Measurements from ENCODE around the gene JUND. TPM values are rescaled to one million over a fixed set of nuclear protein-coding genes. Genes with fewer than 3 reads are reported as not detected.
"Not testable (repeated sequence)": the region's sequence is repeated elsewhere in the genome, so short reads cannot be mapped to it uniquely, and the experiment has no call there.

Gene JUND
- total RNA-seq (75.5 TPM), polyA plus RNA-seq (ENCODE audit: insufficient read depth in 1 of 8, insufficient read length in 8 of 8, low replicate concordance in 1 of 8) (100 to 1,000 TPM in 7 of 8 donors, 10 to 100 TPM in 1; 75.1 to 178 (median 145) TPM)
- long read RNA-seq, donor 1, transcript JUND-201 (1 exons, 1,863 nt) = major isoform, 197 of 197 reads
- long read RNA-seq, donor 1, partial matches to known transcripts = 0 of 197 reads
- long read RNA-seq, donor 1, other reads (novel, unspliced or antisense) = 0 of 197 reads
- long read RNA-seq, donor 2, transcript JUND-201 (1 exons, 1,863 nt) = major isoform, 38 of 38 reads
- long read RNA-seq, donor 2, partial matches to known transcripts = 0 of 38 reads
- long read RNA-seq, donor 2, other reads (novel, unspliced or antisense) = 0 of 38 reads
- long read RNA-seq, donor 3, transcript JUND-201 (1 exons, 1,863 nt) = major isoform, 338 of 338 reads
- long read RNA-seq, donor 3, partial matches to known transcripts = 0 of 338 reads
- long read RNA-seq, donor 3, other reads (novel, unspliced or antisense) = 0 of 338 reads
- long read RNA-seq, donor 4, transcript JUND-201 (1 exons, 1,863 nt) = major isoform, 357 of 358 reads
- long read RNA-seq, donor 4, partial matches to known transcripts = 0 of 358 reads
- long read RNA-seq, donor 4, other reads (novel, unspliced or antisense) = 0 of 358 reads
- long read RNA-seq, donor 5, transcript JUND-201 (1 exons, 1,863 nt) = major isoform, 762 of 762 reads
- long read RNA-seq, donor 5, partial matches to known transcripts = 0 of 762 reads
- long read RNA-seq, donor 5, other reads (novel, unspliced or antisense) = 0 of 762 reads
- long read RNA-seq, donor 6, transcript JUND-201 (1 exons, 1,863 nt) = major isoform, 385 of 385 reads
- long read RNA-seq, donor 6, partial matches to known transcripts = 0 of 385 reads
- long read RNA-seq, donor 6, other reads (novel, unspliced or antisense) = 0 of 385 reads
- long read RNA-seq, donor 7, transcript JUND-201 (1 exons, 1,863 nt) = major isoform, 606 of 606 reads
- long read RNA-seq, donor 7, partial matches to known transcripts = 0 of 606 reads
- long read RNA-seq, donor 7, other reads (novel, unspliced or antisense) = 0 of 606 reads
- long read RNA-seq, donor 8, transcript JUND-201 (1 exons, 1,863 nt) = major isoform, 235 of 235 reads
- long read RNA-seq, donor 8, partial matches to known transcripts = 0 of 235 reads
- long read RNA-seq, donor 8, other reads (novel, unspliced or antisense) = 0 of 235 reads
- long read RNA-seq, donor 9, transcript JUND-201 (1 exons, 1,863 nt) = major isoform, 383 of 383 reads
- long read RNA-seq, donor 9, partial matches to known transcripts = 0 of 383 reads
- long read RNA-seq, donor 9, other reads (novel, unspliced or antisense) = 0 of 383 reads
- long read RNA-seq, donor 10, transcript JUND-201 (1 exons, 1,863 nt) = major isoform, 639 of 639 reads
- long read RNA-seq, donor 10, partial matches to known transcripts = 0 of 639 reads
- long read RNA-seq, donor 10, other reads (novel, unspliced or antisense) = 0 of 639 reads
- long read RNA-seq, donor 11, transcript JUND-201 (1 exons, 1,863 nt) = major isoform, 283 of 283 reads
- long read RNA-seq, donor 11, partial matches to known transcripts = 0 of 283 reads
- long read RNA-seq, donor 11, other reads (novel, unspliced or antisense) = 0 of 283 reads

GRCh38 chr19:18281082-18282020, at the start of gene JUND:
TSS of gene JUND (minus strand) at chr19:18281622. CDS start at chr19:18281484, 138 bp downstream.
- Histone ChIP-seq H3K36me3 (ENCODE audit: control insufficient read depth, insufficient read depth, low read length) (peaks cover 18% of the 10 kb centered on the region), H3K27me3 (ENCODE audit: control insufficient read depth, insufficient read depth, low read length) (no peaks in the 10 kb centered on the region), H3K4me3 (ENCODE audit: low read length) (peak within 1 kb of the TSS; percentile 91), H3K9me3 (replicated peaks; ENCODE audit: control insufficient read depth, low read depth, low read length) (no peaks in the 10 kb centered on the region), H3K27ac (ENCODE audit: low read length) (peak within 1 kb of the TSS; percentile 100), H3K4me1 (ENCODE audit: control insufficient read depth, insufficient read depth, low read length) (peaks cover 34% of the 10 kb centered on the region)
- peak; percentile 99 for DNase-seq
- under 1% methylated on average over 118 of the region's 138 CpGs for WGBS (ENCODE audit: insufficient coverage)

DNA sequence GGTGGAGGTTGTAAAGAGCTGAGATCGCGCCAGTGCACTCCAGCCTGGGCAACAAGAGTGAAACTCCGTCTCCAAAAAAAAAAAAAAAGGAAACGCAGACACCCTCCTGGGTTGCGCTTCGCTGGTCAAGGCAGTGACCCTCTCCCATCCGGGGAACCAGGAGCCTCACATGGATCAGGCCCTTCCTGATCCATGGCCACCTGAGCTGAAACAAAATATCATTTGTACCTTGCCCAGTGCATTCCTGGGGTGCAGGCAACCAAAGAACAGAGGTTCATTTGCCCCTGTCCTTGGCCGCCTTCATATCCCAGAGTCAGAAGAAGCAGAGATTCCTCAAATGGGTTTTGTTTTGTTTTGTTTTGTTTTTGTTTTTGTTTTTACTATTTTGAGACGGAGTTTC, 49.4 kb upstream of the JUND start:
- H3K27me3 ChIP-seq (ENCODE audit: control insufficient read depth, insufficient read depth, low read length) = no peaks in the 10 kb centered on the region
- 83% methylated on average over 4 of the region's 9 CpGs for WGBS (ENCODE audit: insufficient coverage)
- H3K27ac ChIP-seq (ENCODE audit: low read length) = no peak overlapping the region
- H3K4me1 ChIP-seq (ENCODE audit: control insufficient read depth, insufficient read depth, low read length) = peaks cover 11% of the 10 kb centered on the region
- no peaks in the 10 kb centered on the region for H3K36me3 ChIP-seq (ENCODE audit: control insufficient read depth, insufficient read depth, low read length)
- no peak for DNase-seq
- no peak overlapping the region for H3K4me3 ChIP-seq (ENCODE audit: low read length)
- no peaks in the 10 kb centered on the region for H3K9me3 ChIP-seq (replicated peaks; ENCODE audit: control insufficient read depth, low read depth, low read length)

- H3K27ac ChIP-seq (ENCODE audit: low read length) = peak overlapping the region; percentile 65
- H3K9me3 ChIP-seq (replicated peaks; ENCODE audit: control insufficient read depth, low read depth, low read length) = no peaks in the 10 kb centered on the region
- H3K27me3 ChIP-seq (ENCODE audit: control insufficient read depth, insufficient read depth, low read length) = no peaks in the 10 kb centered on the region
- WGBS (ENCODE audit: insufficient coverage) = 69% methylated on average over 5 of the region's 6 CpGs
- no peaks in the 10 kb centered on the region for H3K36me3 ChIP-seq (ENCODE audit: control insufficient read depth, insufficient read depth, low read length)
- peaks cover 11% of the 10 kb centered on the region for H3K4me1 ChIP-seq (ENCODE audit: control insufficient read depth, insufficient read depth, low read length)
- H3K4me3 ChIP-seq (ENCODE audit: low read length) = peak overlapping the region; percentile 18
- no peak for DNase-seq
Observed at GRCh38 chr19:18329035-18329376, 47.6 kb upstream of the JUND start.

DNA sequence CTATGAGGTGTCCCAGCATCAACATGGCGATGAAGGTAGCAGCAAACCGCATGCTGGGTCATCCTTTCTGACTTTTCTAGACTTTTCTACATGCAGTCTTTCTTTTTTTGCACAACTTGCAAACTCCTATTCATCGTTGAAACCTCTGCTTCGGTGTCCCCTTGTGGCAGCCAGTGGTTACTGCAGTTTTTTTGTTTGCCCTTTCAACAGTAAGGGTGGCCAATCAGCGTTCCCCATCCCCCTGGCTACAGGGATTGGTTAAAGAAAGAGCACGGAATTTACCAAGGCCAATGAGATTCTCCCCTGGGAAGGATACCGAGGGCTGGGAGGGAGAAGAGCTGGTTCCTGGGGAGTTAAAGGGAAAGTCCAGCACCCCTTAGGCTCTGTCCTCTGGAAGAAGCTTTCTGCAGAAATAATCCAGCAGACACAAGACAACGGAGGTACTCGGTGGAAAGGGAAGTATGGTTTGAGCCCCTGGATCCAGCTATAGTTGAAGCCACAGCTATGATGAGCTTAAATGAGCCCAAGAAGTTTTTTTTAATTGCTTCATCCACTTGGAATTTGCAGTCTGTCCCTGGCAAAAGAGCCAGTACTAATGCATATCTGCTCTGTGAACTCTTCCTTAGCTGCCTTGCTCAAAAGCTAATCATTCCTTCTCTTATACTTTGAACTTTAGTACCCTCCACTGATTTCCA, 47.1 kb upstream of the JUND start:
- peak overlapping the region; percentile 65 for H3K27ac ChIP-seq (ENCODE audit: low read length)
- H3K36me3 ChIP-seq (ENCODE audit: control insufficient read depth, insufficient read depth, low read length) = no peaks in the 10 kb centered on the region
- peak; percentile 99 for DNase-seq
- peaks cover 15% of the 10 kb centered on the region for H3K4me1 ChIP-seq (ENCODE audit: control insufficient read depth, insufficient read depth, low read length)
- H3K4me3 ChIP-seq (ENCODE audit: low read length) = peak overlapping the region; percentile 18
- no peaks in the 10 kb centered on the region for H3K9me3 ChIP-seq (replicated peaks; ENCODE audit: control insufficient read depth, low read depth, low read length)
- no peaks in the 10 kb centered on the region for H3K27me3 ChIP-seq (ENCODE audit: control insufficient read depth, insufficient read depth, low read length)
- 2% methylated on average over 6 of the region's 9 CpGs for WGBS (ENCODE audit: insufficient coverage)

DNA sequence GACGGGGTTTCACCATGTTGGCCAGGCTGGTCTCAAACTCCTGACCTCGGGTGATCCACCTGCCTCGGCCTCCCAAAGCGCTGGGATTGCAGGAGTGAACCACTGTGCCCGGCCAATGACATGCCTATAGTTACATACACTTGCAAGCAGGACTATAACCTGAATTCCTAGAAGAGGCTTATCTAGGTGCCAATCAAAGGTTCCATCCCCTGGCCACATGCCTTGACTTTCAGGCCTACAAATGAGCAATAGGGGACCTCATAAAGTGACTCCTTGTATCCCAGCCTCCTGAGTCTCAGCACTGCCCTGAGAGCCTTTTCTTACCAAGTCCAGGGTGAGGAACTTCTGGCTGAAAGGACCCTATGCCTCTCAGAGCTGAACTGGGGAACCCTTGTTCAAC, 45.4 kb upstream of the JUND start:
- H3K4me3 ChIP-seq (ENCODE audit: low read length) = no peak overlapping the region
- H3K4me1 ChIP-seq (ENCODE audit: control insufficient read depth, insufficient read depth, low read length) = peaks cover 26% of the 10 kb centered on the region
- no peak for DNase-seq
- H3K36me3 ChIP-seq (ENCODE audit: control insufficient read depth, insufficient read depth, low read length) = no peaks in the 10 kb centered on the region
- no peak overlapping the region for H3K27ac ChIP-seq (ENCODE audit: low read length)
- H3K27me3 ChIP-seq (ENCODE audit: control insufficient read depth, insufficient read depth, low read length) = no peaks in the 10 kb centered on the region
- H3K9me3 ChIP-seq (replicated peaks; ENCODE audit: control insufficient read depth, low read depth, low read length) = no peaks in the 10 kb centered on the region
- 97% methylated on average over 4 of the region's 5 CpGs for WGBS (ENCODE audit: insufficient coverage)

- H3K27me3 ChIP-seq (ENCODE audit: control insufficient read depth, insufficient read depth, low read length); H3K4me3 ChIP-seq (ENCODE audit: low read length); H3K27ac ChIP-seq (ENCODE audit: low read length); H3K9me3 ChIP-seq (replicated peaks; ENCODE audit: control insufficient read depth, low read depth, low read length); DNase-seq; H3K36me3 ChIP-seq (ENCODE audit: control insufficient read depth, insufficient read depth, low read length): not testable (repeated sequence)
- H3K4me1 ChIP-seq (ENCODE audit: control insufficient read depth, insufficient read depth, low read length) = peaks cover 37% of the 10 kb centered on the region
- WGBS (ENCODE audit: insufficient coverage) = 67% methylated on average over 1 of the region's 6 CpGs
Observed at GRCh38 chr19:18324373-18324731, 42.9 kb upstream of the JUND start.

- peak within 1 kb of the TSS; percentile 97 for H3K4me3 ChIP-seq (ENCODE audit: low read length)
- no peaks in the 10 kb centered on the region for H3K9me3 ChIP-seq (replicated peaks; ENCODE audit: control insufficient read depth, low read depth, low read length)
- peak within 1 kb of the TSS; percentile 95 for H3K27ac ChIP-seq (ENCODE audit: low read length)
- no peaks in the 10 kb centered on the region for H3K36me3 ChIP-seq (ENCODE audit: control insufficient read depth, insufficient read depth, low read length)
- H3K4me1 ChIP-seq (ENCODE audit: control insufficient read depth, insufficient read depth, low read length) = peaks cover 37% of the 10 kb centered on the region
- under 1% methylated on average over 70 of the region's 75 CpGs for WGBS (ENCODE audit: insufficient coverage)
- DNase-seq = peak; percentile 98
- no peaks in the 10 kb centered on the region for H3K27me3 ChIP-seq (ENCODE audit: control insufficient read depth, insufficient read depth, low read length)
Observed at GRCh38 chr19:18322759-18323460, 41.5 kb upstream of the JUND start, which contains the start of gene LSM4. TSS of gene LSM4 (minus strand) at chr19:18323076. CDS start at chr19:18323020, 56 bp downstream.

GRCh38 chr19:18322318-18322758, 40.9 kb upstream of the JUND start:
- Histone ChIP-seq H3K4me1 (ENCODE audit: control insufficient read depth, insufficient read depth, low read length) (peaks cover 39% of the 10 kb centered on the region), H3K9me3 (replicated peaks; ENCODE audit: control insufficient read depth, low read depth, low read length) (no peaks in the 10 kb centered on the region), H3K36me3 (ENCODE audit: control insufficient read depth, insufficient read depth, low read length) (no peaks in the 10 kb centered on the region), H3K4me3 (ENCODE audit: low read length) (peak overlapping the region; percentile 97), H3K27ac (ENCODE audit: low read length) (peak overlapping the region; percentile 95), H3K27me3 (ENCODE audit: control insufficient read depth, insufficient read depth, low read length) (no peaks in the 10 kb centered on the region)
- 0% methylated on average over 7 of the region's 7 CpGs for WGBS (ENCODE audit: insufficient coverage)
- peak; percentile 75 for DNase-seq

All from muscle of leg (tissue), 16 donors.